SK-N-SH (cell line): ENCODE data around the gene PRKD2. TPM values are rescaled to one million over a fixed set of nuclear protein-coding genes. Genes with fewer than 3 reads are reported as not detected.
"Not testable (repeated sequence)": the region's sequence is repeated elsewhere in the genome, so short reads cannot be mapped to it uniquely, and the experiment has no call there.

Source experiments
- CTCF ChIA-PET: fragments of 300-600, 350-600 bp; formaldehyde crosslinking; extraction: SDS; loops from one replicate; lab custom pipeline; 2021; lab: Yijun Ruan, JAX
- POLR2A ChIA-PET: fragments of 350-600 bp; sonication (Branson Sonifier 250); formaldehyde crosslinking; extraction: SDS; loops from one replicate; lab custom pipeline; 2020; ENCODE audit warnings: antibody characterized with exemption, inconsistent platforms; lab: Yijun Ruan, JAX
- DNase-seq: peaks from one replicate; pipeline ENCODE4 v3.0.0; 2012
- H2AFZ ChIP-seq: fragments of 200-600 bp; sonication (generic); 2 replicates; pipeline ENCODE4 v1.8.1; 2016; ENCODE audit warnings: antibody characterized with exemption, mild to moderate bottlenecking, low read depth
- H3F3A ChIP-seq: fragments of 200-600 bp; sonication (generic); replicated peaks from 2 replicates; pipeline ENCODE3; 2016; ENCODE audit warnings: antibody characterized with exemption, mild to moderate bottlenecking; ENCODE audit not compliant: insufficient read depth
- H3K27ac ChIP-seq, 2 experiments: fragments of 200-500 bp in 1 of 2; fragments of 200-600 bp in 1 of 2; sonication (Bioruptor generic) in 1 of 2; sonication (generic), shearing (Covaris generic) in 1 of 2; 2 replicates each; pipeline versions ENCODE4 v1.5.1 to v1.6.1; 2014 to 2016; ENCODE audit warnings: low read depth in 2 of 2, inconsistent platforms in 1 of 2, low read length in 1 of 2, mild to moderate bottlenecking in 1 of 2, mixed read lengths in 1 of 2
- H3K27me3 ChIP-seq: fragments of 200-600 bp; sonication (generic), shearing (Covaris generic); 2 replicates; pipeline ENCODE4 v1.6.1; 2016; ENCODE audit warnings: mixed run types; ENCODE audit not compliant: insufficient read depth
- H3K36me3 ChIP-seq, 2 experiments: fragments of 200-500 bp in 1 of 2; fragments of 200-600 bp in 1 of 2; sonication (Bioruptor generic) in 1 of 2; sonication (generic) in 1 of 2; replicated peaks in 1 of 2; 2 replicates each; pipeline versions ENCODE3 to v1.5.1; 2014 to 2016; ENCODE audit warnings: low read length in 1 of 2, mild to moderate bottlenecking in 1 of 2; ENCODE audit not compliant: insufficient read depth in 2 of 2, control insufficient read depth in 1 of 2
- H3K4me1 ChIP-seq, 2 experiments: fragments of 200-500 bp in 1 of 2; fragments of 200-600 bp in 1 of 2; sonication (Bioruptor generic) in 1 of 2; sonication (generic), shearing (Covaris generic) in 1 of 2; 2 replicates each; pipeline versions ENCODE4 v1.5.1 to v1.6.1; 2014 to 2016; ENCODE audit warnings: low read depth in 1 of 2, low read length in 1 of 2, mixed run types in 1 of 2; ENCODE audit not compliant: insufficient read depth in 2 of 2, control insufficient read depth in 1 of 2
- H3K4me2 ChIP-seq: fragments of 200-600 bp; sonication (generic), shearing (Covaris generic); 2 replicates; pipeline ENCODE4 v1.6.1; 2017; ENCODE audit warnings: mixed run types
- H3K4me3 ChIP-seq, 2 experiments: fragments of 200-500 bp in 1 of 2; fragments of 200-600 bp in 1 of 2; sonication (Bioruptor generic) in 1 of 2; sonication (generic), shearing (Covaris generic) in 1 of 2; 2 replicates each; pipeline versions ENCODE4 v1.5.1 to v1.8.1; 2014 to 2016; ENCODE audit warnings: low read depth in 2 of 2, inconsistent platforms in 1 of 2, low read length in 1 of 2, mild to moderate bottlenecking in 1 of 2, mixed read lengths in 1 of 2, moderate library complexity in 1 of 2
- H3K79me2 ChIP-seq: fragments of 200-600 bp; sonication (generic); 2 replicates; pipeline ENCODE4 v1.8.1; 2017; ENCODE audit warnings: mild to moderate bottlenecking; ENCODE audit not compliant: insufficient read depth
- H3K9ac ChIP-seq: fragments of 200-600 bp; sonication (generic); 2 replicates; pipeline ENCODE4 v1.6.1; 2017; ENCODE audit warnings: mixed run types
- H3K9me2 ChIP-seq: fragments of 200-600 bp; sonication (generic); 2 replicates; pipeline ENCODE4 v1.6.1; 2017; ENCODE audit warnings: mixed run types
- H3K9me3 ChIP-seq: fragments of 200-600 bp; sonication (generic); 2 replicates; pipeline ENCODE4 v1.6.1; 2017; ENCODE audit warnings: mixed run types, mild to moderate bottlenecking, moderate library complexity
- H4K20me1 ChIP-seq: fragments of 200-600 bp; sonication (generic); 2 replicates; pipeline ENCODE4 v1.6.1; 2017; ENCODE audit warnings: mild to moderate bottlenecking, mixed run types; ENCODE audit not compliant: insufficient read depth
- CHD2 ChIP-seq: fragments of 150-350 bp; IDR thresholded peaks from 2 replicates; pipeline ENCODE4 v1.6.1; 2018; ENCODE audit warnings: low read length; ENCODE audit not compliant: partially characterized antibody
- ELF1 ChIP-seq: IDR thresholded peaks from 2 replicates; pipeline ENCODE4 v1.4.0; 2012
- EP300 ChIP-seq, 2 experiments: IDR thresholded peaks; 2 replicates each; pipeline versions ENCODE4 v1.4.0 to v1.6.1; 2012; ENCODE audit warnings: borderline replicate concordance in 1 of 2, low read depth in 1 of 2, low read length in 1 of 2
- EZH2phosphoT487 ChIP-seq: fragments of 200-600 bp; sonication (generic); IDR thresholded peaks from 2 replicates; pipeline ENCODE4 v1.6.1; 2017; ENCODE audit warnings: low read depth, mixed run types, mild to moderate bottlenecking, antibody characterized with exemption, moderate library complexity, borderline replicate concordance
- FOXJ3 ChIP-seq: sonication (generic); formaldehyde crosslinking; IDR thresholded peaks from 2 replicates; pipeline ENCODE4 v1.5.1; 2020; ENCODE audit warnings: mild to moderate bottlenecking, missing genetic modification reagents
- FOXM1 ChIP-seq: IDR thresholded peaks from 2 replicates; pipeline ENCODE4 v1.4.0; 2012; ENCODE audit warnings: low read depth, mild to moderate bottlenecking
- GABPA ChIP-seq: IDR thresholded peaks from 2 replicates; pipeline ENCODE4 v1.4.0; 2012; ENCODE audit warnings: low read depth, mild to moderate bottlenecking
- JUND ChIP-seq: IDR thresholded peaks from 2 replicates; pipeline ENCODE4 v1.4.0; 2012
- NRF1 ChIP-seq: IDR thresholded peaks from 2 replicates; pipeline ENCODE4 v1.6.1; 2012; ENCODE audit warnings: low read depth, mild to moderate bottlenecking, low read length
- POLR2AphosphoS5 ChIP-seq: IDR thresholded peaks from 2 replicates; pipeline ENCODE4 v1.6.1; 2012; ENCODE audit warnings: low read depth, low read length
- TCF12 ChIP-seq: IDR thresholded peaks from 2 replicates; pipeline ENCODE4 v1.4.0; 2012
- WGBS: methylation state at CpG from one replicate; pipeline ENCODE4 v1.1.6; 2017; ENCODE audit warnings: low lambda C conversion rate; 5-methylcytosine and 5-hydroxymethylcytosine counted together
- polyA plus RNA-seq, 3 experiments: library from polyadenylated mRNA; depleted of rRNA; stranded (reverse); fragments of >200 nt; gene quantifications; 2 replicates each; pipeline ENCODE4 v1.2.3, GENCODE V29; 2012
- TF ChIP-seq, protein P1 (sequence below): fragments of 200-600 bp; sonication (generic); IDR thresholded peaks from 2 replicates; pipeline ENCODE4 v1.6.1; 2017; ENCODE audit warnings: antibody characterized with exemption, mild to moderate bottlenecking, moderate library complexity
- TF ChIP-seq, protein P2 (sequence below): IDR thresholded peaks from 2 replicates; pipeline ENCODE4; 2012

PRKD2 gene
- polyA plus RNA-seq, 1 of the 3 experiments (the other 2 are of a cell fraction): 21.4 TPM

GRCh38 chr19:46713781-46714443 lies 3.0 kb downstream of the PRKD2 start (continued):
- TF ChIP-seq, protein P1, sequence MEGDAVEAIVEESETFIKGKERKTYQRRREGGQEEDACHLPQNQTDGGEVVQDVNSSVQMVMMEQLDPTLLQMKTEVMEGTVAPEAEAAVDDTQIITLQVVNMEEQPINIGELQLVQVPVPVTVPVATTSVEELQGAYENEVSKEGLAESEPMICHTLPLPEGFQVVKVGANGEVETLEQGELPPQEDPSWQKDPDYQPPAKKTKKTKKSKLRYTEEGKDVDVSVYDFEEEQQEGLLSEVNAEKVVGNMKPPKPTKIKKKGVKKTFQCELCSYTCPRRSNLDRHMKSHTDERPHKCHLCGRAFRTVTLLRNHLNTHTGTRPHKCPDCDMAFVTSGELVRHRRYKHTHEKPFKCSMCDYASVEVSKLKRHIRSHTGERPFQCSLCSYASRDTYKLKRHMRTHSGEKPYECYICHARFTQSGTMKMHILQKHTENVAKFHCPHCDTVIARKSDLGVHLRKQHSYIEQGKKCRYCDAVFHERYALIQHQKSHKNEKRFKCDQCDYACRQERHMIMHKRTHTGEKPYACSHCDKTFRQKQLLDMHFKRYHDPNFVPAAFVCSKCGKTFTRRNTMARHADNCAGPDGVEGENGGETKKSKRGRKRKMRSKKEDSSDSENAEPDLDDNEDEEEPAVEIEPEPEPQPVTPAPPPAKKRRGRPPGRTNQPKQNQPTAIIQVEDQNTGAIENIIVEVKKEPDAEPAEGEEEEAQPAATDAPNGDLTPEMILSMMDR: no peak
- TF ChIP-seq EP300 (IDR thresholded peaks at IDR 0.05; ENCODE audit: borderline replicate concordance in 1 of 2, low read depth in 1 of 2, low read length in 1 of 2): no peak
- TF ChIP-seq POLR2AphosphoS5: 0 out of 2 replicates have a peak, but pooled peaks have one; percentile 32
- TF ChIP-seq TCF12: no peak
- TF ChIP-seq FOXJ3 (CRISPR knock-in tag): no peak
- TF ChIP-seq JUND: no peak
- no peak for TF ChIP-seq CHD2
- TF ChIP-seq, protein P2, sequence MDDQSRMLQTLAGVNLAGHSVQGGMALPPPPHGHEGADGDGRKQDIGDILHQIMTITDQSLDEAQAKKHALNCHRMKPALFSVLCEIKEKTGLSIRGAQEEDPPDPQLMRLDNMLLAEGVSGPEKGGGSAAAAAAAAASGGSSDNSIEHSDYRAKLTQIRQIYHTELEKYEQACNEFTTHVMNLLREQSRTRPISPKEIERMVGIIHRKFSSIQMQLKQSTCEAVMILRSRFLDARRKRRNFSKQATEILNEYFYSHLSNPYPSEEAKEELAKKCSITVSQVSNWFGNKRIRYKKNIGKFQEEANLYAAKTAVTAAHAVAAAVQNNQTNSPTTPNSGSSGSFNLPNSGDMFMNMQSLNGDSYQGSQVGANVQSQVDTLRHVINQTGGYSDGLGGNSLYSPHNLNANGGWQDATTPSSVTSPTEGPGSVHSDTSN: peak; percentile 26; the same call in 1 of the 2 replicates
- no peak for TF ChIP-seq EZH2phosphoT487
- TF ChIP-seq FOXM1: no peak
- no peak for TF ChIP-seq NRF1
- peak; percentile 72 for TF ChIP-seq GABPA
- TF ChIP-seq ELF1: peak; percentile 55; the same call in 1 of the 2 replicates

- H3K9ac ChIP-seq, DNase-seq, H3K27me3 ChIP-seq, H3K9me3 ChIP-seq, H2AFZ ChIP-seq, H4K20me1 ChIP-seq, H3K4me3 ChIP-seq, H3K9me2 ChIP-seq, H3F3A ChIP-seq: not testable (repeated sequence)
- WGBS: 89% methylated on average over 6 of the region's 6 CpGs
- peaks cover 0 to 12% of the 10 kb centered on the region in 2 experiments for H3K36me3 ChIP-seq
- H3K27ac ChIP-seq: peak overlapping the region in 1 of 2 experiments; percentile 36; a peak in 3 of 4 replicates
- peak overlapping the region; percentile 91 for H3K4me2 ChIP-seq
- H3K79me2 ChIP-seq: peaks cover 50% of the 10 kb centered on the region
- ChIA-PET CTCF (interaction anchor here (1.1 to 8.4 kb wide), 6 partner anchors 9 to 133 kb away, joined by 3 to 58 read pairs (median 7); partner anchors contain the start of gene DACT3), POLR2A (interaction anchor here (0.6 to 0.7 kb wide), 2 partner anchors 92 to 307 kb away, joined by 3 read pairs; no protein-coding TSS in a partner anchor)
- H3K4me1 ChIP-seq: peaks cover 0 to 18% of the 10 kb centered on the region in 2 experiments; a peak in 2 of 4 replicates
These were observed 4.1 kb downstream of the PRKD2 start for GRCh38 chr19:46712768-46713338.
